ENCODE results near the gene SLC30A2.

GRCh38 chr1:26094677-26095383, 48.9 kb upstream of the SLC30A2 start:
- TF ChIP-seq CTCF (IDR thresholded peaks at IDR 0.05) (no peak), REST (IDR thresholded peaks at IDR 0.05; ENCODE audit: insufficient read depth in 1 of 2, low read depth in 2 of 2, low read length in 1 of 2) (no peak), TCF7L2 (IDR thresholded peaks at IDR 0.05; ENCODE audit: low read depth, low read length) (no peak), POLR2AphosphoS5 (IDR thresholded peaks at IDR 0.05; ENCODE audit: low read depth, low read length) (no peak)
